Activated naive CD4-positive, alpha-beta T cell treated with anti-CD3 and anti-CD28 coated beads for 36 hours (primary cell): ENCODE data around the gene TNS2. TPM values are rescaled to one million over a fixed set of nuclear protein-coding genes. Genes with fewer than 3 reads are reported as not detected.
"Not testable (repeated sequence)": the region's sequence is repeated elsewhere in the genome, so short reads cannot be mapped to it uniquely, and the experiment has no call there.

Experiments used
- CTCF ChIA-PET: fragments of 350-600 bp; sonication (Branson Sonifier 250); formaldehyde crosslinking; loops from one replicate; lab custom pipeline; 2021; ENCODE audit warnings: antibody characterized with exemption; lab: Charles Lee
- DNase-seq: peaks from one replicate; pipeline ENCODE4 v3.0.0-alpha.2; 2020
- H3K27ac Mint-ChIP-seq: one replicate; pipeline ENCODE4 v1.8.0; 2021; ENCODE audit warnings: mild to moderate bottlenecking, mixed read lengths
- H3K27me3 Mint-ChIP-seq: one replicate; pipeline ENCODE4 v1.8.0; 2021; ENCODE audit warnings: low read depth, mixed read lengths
- H3K36me3 Mint-ChIP-seq: one replicate; pipeline ENCODE4 v1.8.0; 2021; ENCODE audit warnings: low read depth, mixed read lengths
- H3K4me1 Mint-ChIP-seq: one replicate; pipeline ENCODE4 v1.8.0; 2021; ENCODE audit warnings: low read depth, mixed read lengths
- H3K4me3 Mint-ChIP-seq: one replicate; pipeline ENCODE4 v1.8.0; 2021; ENCODE audit warnings: mild to moderate bottlenecking, moderate library complexity, mixed read lengths
- H3K9me3 Mint-ChIP-seq: one replicate; pipeline ENCODE4 v1.8.0; 2021; ENCODE audit warnings: mixed read lengths
- intact Hi-C: fragments of 100-400 bp; cut with micrococcal nuclease; formaldehyde crosslinking; loops from one replicate; pipeline ENCODE4 v1.15.1; 2023
- total RNA-seq, 2 experiments: library from RNA; stranded (reverse); gene quantifications; one replicate each; pipeline ENCODE4 v1.2.3, GENCODE V29; 2021

Gene TNS2
- total RNA-seq, 2 experiments from 2014 or later: 0.37 to 0.67 TPM

DNA sequence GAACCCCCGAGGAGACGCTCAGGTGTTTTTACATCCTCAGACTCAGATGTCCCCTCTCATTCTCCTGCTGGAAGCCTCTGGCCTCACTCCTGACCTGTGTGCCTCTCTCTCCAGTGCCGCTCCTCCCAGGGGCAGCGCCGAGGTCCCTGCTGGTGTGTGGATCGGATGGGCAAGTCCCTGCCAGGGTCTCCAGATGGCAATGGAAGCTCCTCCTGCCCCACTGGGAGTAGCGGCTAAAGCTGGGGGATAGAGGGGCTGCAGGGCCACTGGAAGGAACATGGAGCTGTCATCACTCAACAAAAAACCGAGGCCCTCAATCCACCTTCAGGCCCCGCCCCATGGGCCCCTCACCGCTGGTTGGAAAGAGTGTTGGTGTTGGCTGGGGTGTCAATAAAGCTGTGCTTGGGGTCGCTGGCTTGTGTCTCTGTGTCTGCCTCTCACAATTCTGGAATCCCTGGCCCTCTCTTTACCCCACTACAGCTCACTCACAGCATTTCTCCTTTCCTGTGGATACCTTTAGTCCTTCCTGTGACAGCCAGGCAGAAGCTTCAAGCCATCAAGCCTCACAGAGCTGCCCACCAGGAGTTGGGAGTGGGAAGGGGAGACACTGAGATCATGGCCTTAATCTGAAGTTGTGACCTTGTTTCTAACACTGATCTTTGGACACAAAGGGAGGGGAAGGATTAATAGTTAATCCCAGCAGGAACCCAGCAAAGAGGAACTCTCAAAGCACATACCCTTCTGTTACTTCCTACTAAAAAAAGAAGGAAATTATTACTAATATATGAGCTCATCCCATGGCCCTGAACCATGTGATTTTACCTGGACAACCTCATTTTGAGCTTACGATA, 52.3 kb downstream of the TNS2 start:
- Mint-ChIP-seq H3K27me3 (peaks cover 1% of the 10 kb centered on the region), H3K9me3 (no peaks in the 10 kb centered on the region), H3K4me3 (no peak overlapping the region), H3K36me3 (no peaks in the 10 kb centered on the region), H3K27ac (peak overlapping the region; percentile 36), H3K4me1 (peaks cover 35% of the 10 kb centered on the region)
- intact Hi-C loops: no loop called here
- CTCF ChIA-PET: interaction anchor here (0.9 to 9.4 kb wide), 9 partner anchors 12 to 243 kb away, joined by 3 to 360 read pairs (median 5); partner anchors contain the start of gene SPRYD3
- DNase-seq: no peak

DNA sequence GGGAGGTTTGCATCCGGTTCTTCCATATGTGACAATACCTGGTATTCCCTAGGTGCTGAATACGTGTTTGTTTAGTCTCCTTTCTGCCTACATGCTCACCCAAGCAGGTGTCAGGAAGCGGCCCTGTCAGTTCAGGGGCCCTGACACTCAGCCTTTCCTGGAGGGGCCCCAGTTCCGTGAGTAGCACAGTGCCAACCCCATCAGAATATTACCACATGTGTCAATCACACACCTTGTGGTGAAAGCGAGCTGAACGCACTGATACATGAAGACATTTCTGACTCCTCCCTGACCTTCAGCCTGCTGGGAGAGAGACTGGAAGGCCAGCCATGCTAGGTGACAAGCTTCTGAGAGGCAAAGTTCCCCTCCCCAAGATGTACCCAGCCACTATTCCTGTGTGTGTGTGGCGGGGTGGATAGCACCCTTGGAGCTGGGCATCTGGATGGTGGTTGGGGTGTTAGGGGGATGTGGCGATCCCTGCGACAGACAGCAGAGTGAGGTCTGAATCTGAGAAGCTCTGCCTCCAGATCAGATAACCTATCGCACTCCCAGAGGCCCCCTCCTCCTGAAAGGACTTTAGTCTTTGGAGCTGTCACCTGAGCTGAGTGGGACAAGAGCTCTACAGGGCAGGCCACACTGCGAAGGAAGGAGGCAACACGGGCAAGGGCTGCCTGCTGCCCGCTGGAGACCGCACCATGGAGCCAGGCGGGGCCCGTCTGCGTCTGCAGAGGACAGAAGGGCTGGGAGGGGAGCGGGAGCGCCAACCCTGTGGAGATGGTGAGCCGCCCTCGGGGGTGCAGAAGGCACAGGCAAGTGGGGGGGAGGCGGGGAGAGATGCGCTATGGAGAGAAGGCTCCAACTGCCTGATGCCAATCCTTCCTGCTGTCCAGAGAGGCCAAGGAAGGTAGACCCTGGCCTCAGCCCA, 53.3 kb downstream of the TNS2 start, which contains the start of gene SOAT2:
Gene SOAT2, plus strand, starts transcription at position 604 of the 925 bp plus-strand sequence. Its CDS starts 92 bp downstream, at position 696.
- H3K27ac Mint-ChIP-seq: peak within 1 kb of the TSS; percentile 39
- no peaks in the 10 kb centered on the region for H3K36me3 Mint-ChIP-seq
- H3K4me1 Mint-ChIP-seq: peaks cover 31% of the 10 kb centered on the region
- peak within 1 kb of the TSS; percentile 12 for H3K4me3 Mint-ChIP-seq
- no peaks in the 10 kb centered on the region for H3K9me3 Mint-ChIP-seq
- CTCF ChIA-PET: interaction anchor here (0.8 to 9.4 kb wide), 11 partner anchors 13 to 242 kb away, joined by 3 to 360 read pairs (median 4); partner anchors contain the start of gene SPRYD3
- DNase-seq: peak; percentile 76
- intact Hi-C loops: no loop called here
- no peaks in the 10 kb centered on the region for H3K27me3 Mint-ChIP-seq

DNA sequence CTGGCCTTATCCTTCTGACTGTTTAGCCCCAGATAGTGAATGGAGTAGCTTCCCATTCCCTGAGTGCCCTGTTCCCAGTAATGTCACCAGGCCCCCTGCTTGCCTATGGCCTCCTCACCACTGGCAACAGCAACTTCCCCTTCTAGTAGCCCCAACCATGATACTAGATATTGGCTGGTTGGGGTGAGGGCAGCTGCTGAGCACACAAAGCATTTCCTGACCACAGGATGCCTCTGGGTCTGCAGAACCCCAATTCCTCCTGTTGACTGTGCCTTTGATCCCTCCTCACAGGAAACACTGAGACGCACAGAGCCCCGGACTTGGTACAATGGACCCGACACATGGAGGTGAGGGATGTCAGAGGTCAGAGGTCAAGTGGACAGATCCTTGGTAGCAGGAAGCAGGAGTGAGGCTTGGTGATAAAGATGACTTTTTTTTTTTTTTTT, 54.0 kb downstream of the TNS2 start:
- H3K27me3 Mint-ChIP-seq: no peaks in the 10 kb centered on the region
- H3K36me3 Mint-ChIP-seq: no peaks in the 10 kb centered on the region
- H3K27ac Mint-ChIP-seq: no peak overlapping the region
- H3K4me1 Mint-ChIP-seq: peaks cover 24% of the 10 kb centered on the region
- H3K4me3 Mint-ChIP-seq: no peak overlapping the region
- H3K9me3 Mint-ChIP-seq: no peaks in the 10 kb centered on the region
- intact Hi-C loops: no loop called here
- CTCF ChIA-PET: interaction anchor here (0.9 to 9.4 kb wide), 6 partner anchors 13 to 56 kb away, joined by 3 to 360 read pairs (median 8); partner anchors contain the start of gene SPRYD3
- no peak for DNase-seq

DNA sequence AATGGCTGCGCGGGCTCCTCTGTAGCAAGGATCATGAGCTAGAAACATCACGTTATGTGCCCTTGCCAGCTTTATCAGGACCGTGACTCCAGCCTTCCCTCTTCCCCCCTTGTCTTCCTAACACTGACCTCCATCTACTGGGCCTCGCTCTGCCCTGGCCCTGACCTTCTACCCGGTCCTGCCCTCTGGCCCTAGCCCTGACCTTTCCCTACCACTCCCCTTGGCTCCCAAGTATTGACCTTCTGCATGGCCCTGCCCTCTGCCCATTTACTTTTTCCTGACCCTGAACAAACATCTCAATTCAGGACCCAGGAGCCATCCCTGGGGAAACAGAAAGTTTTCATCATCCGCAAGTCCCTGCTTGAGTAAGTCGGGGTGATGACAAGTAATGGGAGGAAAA, 55.4 kb downstream of the TNS2 start:
- peaks cover 18% of the 10 kb centered on the region for H3K4me1 Mint-ChIP-seq
- intact Hi-C loops: no loop called here
- no peaks in the 10 kb centered on the region for H3K27me3 Mint-ChIP-seq
- H3K36me3 Mint-ChIP-seq: no peaks in the 10 kb centered on the region
- H3K4me3 Mint-ChIP-seq: no peak overlapping the region
- no peak for DNase-seq
- CTCF ChIA-PET: interaction anchor here (1.1 to 9.4 kb wide), 2 partner anchors 33 to 51 kb away, joined by 6 to 360 read pairs; partner anchors contain the start of gene SPRYD3
- H3K27ac Mint-ChIP-seq: no peak overlapping the region
- H3K9me3 Mint-ChIP-seq: no peaks in the 10 kb centered on the region

DNA sequence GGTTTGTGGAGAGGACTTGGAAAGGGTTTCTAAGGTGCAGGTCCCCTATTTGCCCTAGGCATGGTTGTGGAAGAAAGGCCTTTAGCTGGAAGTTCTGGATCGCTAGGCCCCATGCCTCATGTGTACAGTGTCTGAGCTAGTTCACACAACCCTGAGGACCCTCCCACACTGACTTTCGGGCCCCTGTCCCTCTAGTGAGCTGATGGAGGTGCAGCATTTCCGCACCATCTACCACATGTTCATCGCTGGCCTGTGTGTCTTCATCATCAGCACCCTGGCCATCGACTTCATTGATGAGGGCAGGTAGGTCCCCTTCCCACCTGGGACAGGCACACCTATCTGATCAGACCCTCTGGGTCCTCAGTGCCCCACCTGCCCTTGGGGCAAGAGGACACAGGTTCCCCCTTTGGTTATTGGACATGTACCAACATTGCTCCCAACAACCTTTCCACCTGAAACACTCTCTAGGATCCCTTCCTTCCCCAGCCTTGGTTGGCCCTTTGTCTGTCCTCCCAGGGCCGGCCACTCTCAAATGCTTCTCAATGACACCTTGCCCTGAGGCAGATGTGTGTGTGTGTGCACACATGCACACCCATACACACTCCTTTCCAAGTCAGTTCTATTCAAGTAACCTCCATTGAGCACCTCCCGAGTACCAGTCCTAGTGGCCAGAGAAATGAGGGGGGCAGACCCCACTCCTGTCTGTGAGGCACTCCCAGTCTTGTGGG, 56.0 kb downstream of the TNS2 start:
- DNase-seq: no peak
- no peaks in the 10 kb centered on the region for H3K36me3 Mint-ChIP-seq
- no peaks in the 10 kb centered on the region for H3K9me3 Mint-ChIP-seq
- CTCF ChIA-PET: interaction anchor here (0.5 to 9.4 kb wide), 4 partner anchors 13 to 222 kb away, joined by 3 to 360 read pairs (median 4); partner anchors contain the start of gene SPRYD3
- H3K27ac Mint-ChIP-seq: no peak overlapping the region
- no peaks in the 10 kb centered on the region for H3K27me3 Mint-ChIP-seq
- H3K4me1 Mint-ChIP-seq: peaks cover 18% of the 10 kb centered on the region
- no peak overlapping the region for H3K4me3 Mint-ChIP-seq
- intact Hi-C loops: no loop called here

GRCh38 chr12:53107122-53107521, 57.3 kb downstream of the TNS2 start:
- intact Hi-C loops: no loop called here
- no peaks in the 10 kb centered on the region for H3K36me3 Mint-ChIP-seq
- H3K4me3 Mint-ChIP-seq: no peak overlapping the region
- H3K27me3 Mint-ChIP-seq: no peaks in the 10 kb centered on the region
- no peak overlapping the region for H3K27ac Mint-ChIP-seq
- H3K4me1 Mint-ChIP-seq: peaks cover 18% of the 10 kb centered on the region
- CTCF ChIA-PET: no interaction called here
- no peaks in the 10 kb centered on the region for H3K9me3 Mint-ChIP-seq
- no peak for DNase-seq

DNA sequence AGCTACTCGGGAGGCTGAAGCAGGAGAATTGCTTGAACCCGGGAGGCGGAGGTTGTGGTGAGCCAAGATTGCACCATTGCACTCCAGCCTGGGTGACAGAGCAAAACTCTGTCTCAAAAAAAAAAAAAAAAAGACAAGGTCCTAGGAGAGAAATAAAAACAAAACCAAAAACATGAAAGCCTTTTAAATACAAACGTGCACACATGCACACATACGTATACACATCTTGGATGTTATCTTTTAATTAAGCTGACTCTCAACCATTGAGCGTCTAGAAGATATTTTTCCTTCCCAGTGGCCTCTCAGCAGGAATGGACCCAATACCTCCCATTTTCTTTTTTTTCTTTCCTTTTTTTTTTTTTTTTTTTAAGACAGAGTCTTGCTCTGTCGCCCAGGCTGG, 62.6 kb downstream of the TNS2 start:
- H3K27ac Mint-ChIP-seq, DNase-seq, intact Hi-C loops, H3K4me3 Mint-ChIP-seq, H3K27me3 Mint-ChIP-seq, H3K4me1 Mint-ChIP-seq, H3K9me3 Mint-ChIP-seq, H3K36me3 Mint-ChIP-seq: not testable (repeated sequence)
- CTCF ChIA-PET: interaction anchor here (0.7 to 1.4 kb wide), 2 partner anchors 13 to 29 kb away, joined by 4 read pairs; no protein-coding TSS in a partner anchor

DNA sequence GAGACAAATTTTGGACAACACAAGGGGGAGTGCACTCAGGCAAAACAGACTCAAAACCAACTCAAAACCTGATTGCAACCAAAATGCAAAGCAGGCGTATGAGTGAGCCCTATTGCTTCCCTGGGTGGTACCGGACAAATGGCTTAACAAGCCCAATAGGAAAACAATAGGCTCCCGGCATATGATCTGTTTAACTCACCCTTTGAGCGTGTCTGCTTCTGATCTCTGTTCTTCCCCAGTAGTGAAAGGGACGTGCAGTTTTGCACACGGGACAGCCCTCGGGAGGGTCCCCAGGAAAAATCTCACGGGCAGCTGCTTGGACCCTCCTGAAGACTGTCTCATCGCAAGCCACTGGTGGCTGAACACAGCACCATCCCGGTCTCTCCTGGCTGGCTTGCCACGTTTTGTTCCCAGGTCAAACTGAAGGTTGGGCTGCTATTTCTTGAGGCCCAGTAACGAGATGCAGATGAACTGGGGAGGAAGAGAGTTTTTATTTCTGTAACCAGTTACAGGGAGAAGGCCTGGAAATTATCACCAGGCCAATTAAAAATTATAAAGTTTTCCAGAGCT, 63.4 kb downstream of the TNS2 start:
- Mint-ChIP-seq H3K27ac (no peak overlapping the region), H3K27me3 (no peaks in the 10 kb centered on the region), H3K4me1 (no peaks in the 10 kb centered on the region), H3K4me3 (no peak overlapping the region), H3K9me3 (no peaks in the 10 kb centered on the region), H3K36me3 (no peaks in the 10 kb centered on the region)
- intact Hi-C loops: no loop called here
- no peak for DNase-seq
- CTCF ChIA-PET: no interaction called here

DNA sequence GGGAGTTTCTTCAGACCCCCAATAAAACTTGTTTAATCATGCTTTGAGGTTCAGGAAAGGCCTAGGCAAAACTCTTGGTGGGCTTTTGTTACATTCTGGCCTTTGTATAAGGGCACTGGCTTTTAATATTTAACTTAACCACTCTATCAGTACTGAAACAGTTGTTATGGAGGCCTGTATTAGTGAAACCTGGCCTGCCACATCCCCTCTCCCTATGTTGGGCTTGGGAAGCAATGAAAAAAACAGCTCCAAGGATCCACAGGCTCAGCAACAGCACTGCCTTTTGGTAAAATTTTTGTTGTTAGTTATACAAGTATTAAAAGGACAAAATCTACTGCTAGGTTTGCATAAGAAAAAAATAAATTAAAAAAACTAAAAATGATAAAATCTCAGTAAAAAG, 64.1 kb downstream of the TNS2 start:
- CTCF ChIA-PET: no interaction called here
- Mint-ChIP-seq H3K4me1 (no peaks in the 10 kb centered on the region), H3K36me3 (no peaks in the 10 kb centered on the region), H3K27me3 (no peaks in the 10 kb centered on the region), H3K27ac (no peak overlapping the region), H3K4me3 (no peak overlapping the region), H3K9me3 (no peaks in the 10 kb centered on the region)
- no peak for DNase-seq
- intact Hi-C loops: no loop called here
